LNCAP (cell line): ENCODE data around the gene CDC42EP5.

ENCODE experiments used
- CTCF ChIP-seq: fragments of 450-650 bp; IDR thresholded peaks from 2 replicates; pipeline ENCODE4 v1.5.1; 2017; ENCODE audit warnings: mild to moderate bottlenecking

CDC42EP5 gene

GRCh38 chr19:54482889-54483288 is 9.8 kb upstream of the CDC42EP5 start:
- TF ChIP-seq CTCF = no peak

GRCh38 chr19:54481326-54481930 is 8.3 kb upstream of the CDC42EP5 start:
- TF ChIP-seq CTCF = peak; percentile 72

- TF ChIP-seq CTCF = no peak
Measured at GRCh38 chr19:54480051-54480450, 7.0 kb upstream of the CDC42EP5 start.

- peak; percentile 74 for TF ChIP-seq CTCF
Measured at GRCh38 chr19:54478677-54479266, 5.7 kb upstream of the CDC42EP5 start.

- TF ChIP-seq CTCF = no peak
Measured at GRCh38 chr19:54477650-54478049, 4.6 kb upstream of the CDC42EP5 start.

- TF ChIP-seq CTCF = no peak
Measured at GRCh38 chr19:54475706-54476105, 2.6 kb upstream of the CDC42EP5 start.

GRCh38 chr19:54473892-54474372 is 836 bp upstream of the CDC42EP5 start:
- no peak for TF ChIP-seq CTCF
